NCI-H524 treated with DMSO at 0.1 percent for 48 hours (cell line): ENCODE measurements around the gene SEPHS2.
A peak's percentile ranks its signal among the peaks of the same experiment; 100 is the strongest.

Experiments
- DNase-seq: peaks from one replicate; lab custom pipeline; 2025; lab: John Stamatoyannopoulos, UW

Gene SEPHS2

GRCh38 chr16:30429678-30430427 is 15.8 kb downstream of the SEPHS2 start, which contains the start of gene DCTPP1:
Gene DCTPP1, minus strand, starts transcription at chr16:30430030. Its CDS starts 50 bp downstream, at chr16:30429980.
- DNase-seq = peak; percentile 99

GRCh38 chr16:30429418-30429677 is 16.3 kb downstream of the SEPHS2 start:
- no peak for DNase-seq

GRCh38 chr16:30428055-30428454 is 17.6 kb downstream of the SEPHS2 start:
- DNase-seq = no peak

- DNase-seq = no peak
These were observed 24.7 kb downstream of the SEPHS2 start for GRCh38 chr16:30421010-30421409.

- no peak for DNase-seq
These were observed 27.1 kb downstream of the SEPHS2 start for GRCh38 chr16:30418350-30419181.

- no peak for DNase-seq
These were observed 27.9 kb downstream of the SEPHS2 start for GRCh38 chr16:30417529-30418349.

GRCh38 chr16:30416624-30417528 is 28.8 kb downstream of the SEPHS2 start:
- DNase-seq = no peak

- DNase-seq = no peak
These were observed 29.5 kb downstream of the SEPHS2 start for GRCh38 chr16:30416047-30416603.

- DNase-seq = no peak
These were observed 31.5 kb downstream of the SEPHS2 start for GRCh38 chr16:30414159-30414558.

- DNase-seq = no peak
These were observed 32.4 kb downstream of the SEPHS2 start for GRCh38 chr16:30413112-30413806.

- no peak for DNase-seq
These were observed 36.3 kb downstream of the SEPHS2 start for GRCh38 chr16:30409125-30410060.

GRCh38 chr16:30407804-30408534 is 37.7 kb downstream of the SEPHS2 start:
- no peak for DNase-seq

- no peak for DNase-seq
These were observed 38.4 kb downstream of the SEPHS2 start, which contains the start of gene ZNF771 for GRCh38 chr16:30407102-30407803. Gene ZNF771, plus strand, starts transcription at chr16:30407606. Its CDS starts 448 bp downstream, at chr16:30408054.

- DNase-seq = no peak
These were observed 38.9 kb downstream of the SEPHS2 start for GRCh38 chr16:30406795-30407101.

GRCh38 chr16:30401768-30402425 is 43.8 kb downstream of the SEPHS2 start:
- DNase-seq = no peak

GRCh38 chr16:30399435-30400186 is 46.1 kb downstream of the SEPHS2 start:
- no peak for DNase-seq
